HG03280 (cell line): ENCODE data around the gene OR6S1.

Source experiments
- ATAC-seq: cut with Tn5 transposase; IDR thresholded peaks from one replicate; pipeline ENCODE4 v1.9.1; 2021; ENCODE audit warnings: mild to moderate bottlenecking, moderate library complexity; ENCODE audit not compliant: unreplicated experiment

The OR6S1 gene

GRCh38 chr14:20641591-20641990 lies at the start of gene OR6S1:
OR6S1 (minus strand) TSS chr14:20641691; CDS start chr14:20641691, 0 bp downstream.
- no peak for ATAC-seq

- ATAC-seq, result no peak
Observed at GRCh38 chr14:20690848-20691640, 49.6 kb upstream of the OR6S1 start.

- no peak for ATAC-seq
Observed at GRCh38 chr14:20688167-20688839, 46.8 kb upstream of the OR6S1 start, which contains the start of gene ANG. ANG (plus strand) TSS chr14:20688764; CDS start chr14:20693565, 4,801 bp downstream.

GRCh38 chr14:20687362-20688166 lies 46.1 kb upstream of the OR6S1 start:
- ATAC-seq, result no peak

GRCh38 chr14:20686386-20687143 lies 45.1 kb upstream of the OR6S1 start:
- no peak for ATAC-seq

- ATAC-seq, result no peak
Observed at GRCh38 chr14:20684662-20685456, 43.4 kb upstream of the OR6S1 start.

GRCh38 chr14:20683891-20684661 lies 42.6 kb upstream of the OR6S1 start, which contains the start of gene RNASE4:
RNASE4 (plus strand) TSS chr14:20684560; CDS start chr14:20699372, 14,812 bp downstream.
- peak; percentile 31 for ATAC-seq

GRCh38 chr14:20683125-20683890 lies 41.8 kb upstream of the OR6S1 start:
- ATAC-seq, result peak; percentile 25

GRCh38 chr14:20682435-20683124 lies 41.1 kb upstream of the OR6S1 start:
- ATAC-seq, result peak; percentile 37

GRCh38 chr14:20682127-20682434 lies 40.6 kb upstream of the OR6S1 start:
- ATAC-seq, result no peak

- ATAC-seq, result peak; percentile 23
Observed at GRCh38 chr14:20681348-20682126, 40.0 kb upstream of the OR6S1 start.

GRCh38 chr14:20680843-20681347 lies 39.4 kb upstream of the OR6S1 start:
- ATAC-seq, result peak; percentile 29

- ATAC-seq, result no peak
Observed at GRCh38 chr14:20680363-20680762, 38.9 kb upstream of the OR6S1 start.

- no peak for ATAC-seq
Observed at GRCh38 chr14:20679907-20680306, 38.4 kb upstream of the OR6S1 start.

- no peak for ATAC-seq
Observed at GRCh38 chr14:20676072-20676471, 34.6 kb upstream of the OR6S1 start.

GRCh38 chr14:20675669-20676068 lies 34.2 kb upstream of the OR6S1 start:
- no peak for ATAC-seq
